ENCODE results near the gene SMYD2.

The SMYD2 gene, protein sequence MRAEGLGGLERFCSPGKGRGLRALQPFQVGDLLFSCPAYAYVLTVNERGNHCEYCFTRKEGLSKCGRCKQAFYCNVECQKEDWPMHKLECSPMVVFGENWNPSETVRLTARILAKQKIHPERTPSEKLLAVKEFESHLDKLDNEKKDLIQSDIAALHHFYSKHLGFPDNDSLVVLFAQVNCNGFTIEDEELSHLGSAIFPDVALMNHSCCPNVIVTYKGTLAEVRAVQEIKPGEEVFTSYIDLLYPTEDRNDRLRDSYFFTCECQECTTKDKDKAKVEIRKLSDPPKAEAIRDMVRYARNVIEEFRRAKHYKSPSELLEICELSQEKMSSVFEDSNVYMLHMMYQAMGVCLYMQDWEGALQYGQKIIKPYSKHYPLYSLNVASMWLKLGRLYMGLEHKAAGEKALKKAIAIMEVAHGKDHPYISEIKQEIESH

DNA sequence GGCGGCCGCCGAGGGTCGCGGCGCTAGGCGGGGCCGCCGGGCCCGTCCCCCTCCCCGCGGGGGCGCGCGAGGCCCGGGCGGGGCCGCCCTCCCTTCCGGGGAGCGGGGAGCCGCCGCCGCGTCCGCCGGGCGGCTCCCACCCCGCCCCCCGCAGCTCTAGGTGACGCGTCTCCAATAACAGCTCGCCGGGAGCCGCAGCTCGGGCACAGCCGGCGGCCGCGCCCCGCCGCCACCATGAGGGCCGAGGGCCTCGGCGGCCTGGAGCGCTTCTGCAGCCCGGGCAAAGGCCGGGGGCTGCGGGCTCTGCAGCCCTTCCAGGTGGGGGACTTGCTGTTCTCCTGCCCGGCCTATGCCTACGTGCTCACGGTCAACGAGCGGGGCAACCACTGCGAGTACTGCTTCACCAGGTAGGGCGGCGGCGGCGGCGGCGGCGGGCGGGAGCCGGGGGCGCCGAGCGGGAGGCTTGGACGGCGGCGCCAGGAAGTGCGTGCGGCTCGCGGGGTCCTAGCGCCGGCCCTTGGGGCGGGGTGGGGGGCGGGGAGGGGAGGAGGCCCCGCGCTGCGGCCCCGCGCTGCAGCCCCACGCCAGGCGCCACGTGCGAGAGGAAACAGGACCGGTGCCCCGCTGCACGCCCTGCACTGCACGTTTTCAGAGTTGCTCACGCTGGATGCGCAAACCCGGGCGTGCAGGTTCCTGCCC, at the start of gene SMYD2:
Gene SMYD2 (plus strand): TSS at position 139 of the 699 bp plus-strand sequence. CDS start 96 bp downstream, at position 235.
- TF ChIP-seq, protein P1, sequence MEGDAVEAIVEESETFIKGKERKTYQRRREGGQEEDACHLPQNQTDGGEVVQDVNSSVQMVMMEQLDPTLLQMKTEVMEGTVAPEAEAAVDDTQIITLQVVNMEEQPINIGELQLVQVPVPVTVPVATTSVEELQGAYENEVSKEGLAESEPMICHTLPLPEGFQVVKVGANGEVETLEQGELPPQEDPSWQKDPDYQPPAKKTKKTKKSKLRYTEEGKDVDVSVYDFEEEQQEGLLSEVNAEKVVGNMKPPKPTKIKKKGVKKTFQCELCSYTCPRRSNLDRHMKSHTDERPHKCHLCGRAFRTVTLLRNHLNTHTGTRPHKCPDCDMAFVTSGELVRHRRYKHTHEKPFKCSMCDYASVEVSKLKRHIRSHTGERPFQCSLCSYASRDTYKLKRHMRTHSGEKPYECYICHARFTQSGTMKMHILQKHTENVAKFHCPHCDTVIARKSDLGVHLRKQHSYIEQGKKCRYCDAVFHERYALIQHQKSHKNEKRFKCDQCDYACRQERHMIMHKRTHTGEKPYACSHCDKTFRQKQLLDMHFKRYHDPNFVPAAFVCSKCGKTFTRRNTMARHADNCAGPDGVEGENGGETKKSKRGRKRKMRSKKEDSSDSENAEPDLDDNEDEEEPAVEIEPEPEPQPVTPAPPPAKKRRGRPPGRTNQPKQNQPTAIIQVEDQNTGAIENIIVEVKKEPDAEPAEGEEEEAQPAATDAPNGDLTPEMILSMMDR (IDR thresholded peaks at IDR 0.05; ENCODE audit: low read depth, low read length) = no peak
- no peak for DNase-seq (ENCODE audit: extremely low read depth, low read depth)

DNA sequence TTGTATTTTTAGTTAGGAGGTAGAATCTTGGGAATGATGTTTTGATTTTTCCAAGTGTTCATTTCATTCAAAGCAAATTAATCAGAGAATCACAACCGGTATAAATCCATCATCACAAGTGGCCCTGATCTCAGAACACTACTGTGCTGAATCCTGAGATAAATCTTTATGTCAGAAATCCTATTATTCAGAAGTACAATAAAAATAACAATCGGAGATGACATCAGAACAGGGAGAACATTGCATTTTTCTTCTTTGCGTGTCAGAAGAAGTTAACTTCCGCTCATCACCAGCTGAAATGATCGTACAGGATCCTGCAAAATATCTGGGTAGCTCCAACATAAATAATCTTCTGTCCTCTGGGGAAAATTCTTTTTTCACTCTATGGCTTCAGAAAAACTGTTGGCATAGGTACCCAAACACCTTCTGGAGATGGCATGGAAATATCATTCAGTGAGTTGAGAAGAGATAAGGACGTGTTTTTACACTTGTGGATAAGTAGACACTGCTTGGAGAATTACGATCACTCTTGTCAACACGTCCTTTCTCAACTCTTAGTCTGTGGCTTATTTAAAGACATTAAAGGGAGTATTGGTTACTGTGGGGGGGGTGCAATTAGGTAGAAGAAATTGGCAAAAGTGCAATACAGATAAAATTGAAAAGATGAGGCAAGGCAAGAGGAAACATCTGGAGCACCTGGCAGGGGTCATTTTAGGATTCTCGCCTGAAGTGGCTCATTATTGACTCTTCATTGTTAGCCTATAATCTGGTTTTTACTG, 46.9 kb upstream of the SMYD2 start:
- no peak for DNase-seq (ENCODE audit: extremely low read depth, low read depth)
- TF ChIP-seq, protein P1 (IDR thresholded peaks at IDR 0.05; ENCODE audit: low read depth, low read length) = no peak

DNA sequence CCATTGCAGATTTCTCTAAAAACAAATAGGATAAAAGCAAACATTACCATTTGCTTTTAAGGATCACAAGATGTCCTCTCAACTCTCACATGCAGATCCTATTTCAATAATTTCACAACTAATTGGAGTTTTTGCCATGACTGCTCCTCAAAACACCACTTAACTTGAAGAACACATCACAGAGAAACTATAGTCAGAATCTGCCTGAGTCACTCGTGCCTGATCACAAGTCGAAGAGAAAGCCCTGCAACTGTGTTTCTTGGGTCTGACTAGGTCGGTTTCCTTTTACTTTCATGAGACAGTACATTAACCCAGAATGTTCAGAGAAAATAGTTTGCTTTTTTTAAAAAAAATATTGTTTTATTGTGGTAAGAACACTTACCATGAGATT, 46.3 kb upstream of the SMYD2 start:
- TF ChIP-seq, protein P1 (IDR thresholded peaks at IDR 0.05; ENCODE audit: low read depth, low read length) = no peak
- DNase-seq (ENCODE audit: extremely low read depth, low read depth) = no peak

DNA sequence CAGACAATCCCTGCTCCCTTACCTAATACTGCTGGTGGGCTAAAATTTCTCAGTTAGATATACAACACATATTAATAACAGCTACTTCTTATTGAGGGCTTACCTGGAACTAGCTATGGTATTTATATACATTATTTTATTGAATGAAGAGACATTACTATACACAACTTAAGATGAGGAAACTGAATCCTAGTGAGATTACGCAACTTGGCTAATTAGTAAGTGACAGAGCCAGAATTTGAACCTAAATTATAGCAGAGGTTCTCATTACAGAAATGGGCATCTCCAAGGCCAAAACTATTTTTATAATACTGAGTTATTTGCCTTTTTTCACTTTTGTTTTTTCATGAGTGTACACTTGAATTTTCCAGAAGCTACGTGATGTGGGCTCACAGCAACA, 44.5 kb upstream of the SMYD2 start:
- no peak for DNase-seq (ENCODE audit: extremely low read depth, low read depth)

DNA sequence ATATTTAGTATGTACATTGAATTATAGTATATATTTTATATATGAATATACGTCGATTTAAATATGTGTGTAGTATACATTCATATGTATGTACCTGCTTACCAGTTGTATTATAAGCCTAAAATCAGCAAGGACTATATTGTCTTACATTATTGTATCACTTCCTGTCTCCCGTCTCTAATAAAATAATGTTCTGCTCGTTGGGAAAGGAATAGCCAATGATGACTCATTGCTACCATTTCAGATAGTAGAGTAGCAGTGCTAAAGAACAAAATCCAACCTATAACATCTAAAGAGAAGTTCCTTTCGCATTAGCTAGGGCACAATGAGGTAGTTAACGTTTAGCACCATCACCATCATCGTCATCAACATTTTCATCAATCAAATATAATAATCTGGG, 39.9 kb upstream of the SMYD2 start:
- DNase-seq (ENCODE audit: extremely low read depth, low read depth) = no peak
- TF ChIP-seq, protein P1 (IDR thresholded peaks at IDR 0.05; ENCODE audit: low read depth, low read length) = no peak

More for the DNA sequence above, 44.5 kb upstream of the SMYD2 start:
- TF ChIP-seq, protein P1 (IDR thresholded peaks at IDR 0.05; ENCODE audit: low read depth, low read length) = no peak

DNA sequence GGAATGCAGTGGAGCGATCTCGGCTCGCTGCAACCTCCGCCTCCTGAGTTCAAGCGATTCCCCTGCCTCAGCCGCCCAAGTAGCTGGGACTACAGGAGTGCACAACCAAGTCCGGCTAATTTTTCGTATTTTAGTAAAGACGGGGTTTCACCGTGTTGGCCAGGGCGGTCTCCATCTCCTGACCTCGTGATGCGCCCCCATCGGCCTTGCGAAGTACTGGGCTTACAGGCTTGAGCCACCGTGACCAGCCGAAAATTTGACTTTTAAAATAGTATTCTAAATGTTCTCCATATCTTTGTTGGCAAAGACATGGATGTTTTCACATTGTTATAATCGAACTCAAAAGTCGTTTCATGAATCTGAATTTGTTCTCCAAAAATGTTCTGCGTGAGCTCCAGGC, 36.7 kb upstream of the SMYD2 start:
- DNase-seq (ENCODE audit: extremely low read depth, low read depth) = no peak
- TF ChIP-seq, protein P1 (IDR thresholded peaks at IDR 0.05; ENCODE audit: low read depth, low read length) = no peak

Measured in AG09319 (cell line).